HepG2 (cell line): ENCODE measurements around the gene USP2. TPM values are rescaled to one million over a fixed set of nuclear protein-coding genes. Genes with fewer than 3 reads are reported as not detected.

ENCODE experiments used
- CBX1 ChIP-seq: IDR thresholded peaks from one replicate; pipeline ENCODE4 v1.6.1; 2016; ENCODE audit warnings: antibody characterized with exemption, low read depth
- CREB1 ChIP-seq, 2 experiments: fragments of 450-650 bp in 1 of 2; IDR thresholded peaks; 2 replicates each; pipeline ENCODE4 v1.6.1; 2016 to 2017; ENCODE audit warnings: control low read depth in 1 of 2, mild to moderate bottlenecking in 1 of 2, missing compliant biosample characterization in 1 of 2, missing genetic modification characterization in 1 of 2
- HMG20A ChIP-seq: IDR thresholded peaks from 2 replicates; pipeline ENCODE4 v1.6.1; 2016; ENCODE audit warnings: borderline replicate concordance
- IRF2 ChIP-seq: IDR thresholded peaks from 2 replicates; pipeline ENCODE4 v1.6.1; 2018; ENCODE audit warnings: missing genetic modification reagents, missing compliant biosample characterization
- JUN ChIP-seq: sonication (generic); formaldehyde crosslinking; IDR thresholded peaks from 2 replicates; pipeline ENCODE4 v1.4.0; 2020; ENCODE audit warnings: mild to moderate bottlenecking, missing genetic modification reagents
- KLF15 ChIP-seq: sonication (generic); formaldehyde crosslinking; IDR thresholded peaks from 2 replicates; pipeline ENCODE4 v1.8.1; 2023; ENCODE audit warnings: borderline replicate concordance, mild to moderate bottlenecking, inconsistent platforms, missing genetic modification reagents, mixed read lengths
- MAF1 ChIP-seq: sonication (generic); formaldehyde crosslinking; IDR thresholded peaks from 2 replicates; pipeline ENCODE4 v1.5.0; 2020; ENCODE audit warnings: missing genetic modification reagents, borderline replicate concordance
- NCOA5 ChIP-seq: sonication (generic); formaldehyde crosslinking; IDR thresholded peaks from 2 replicates; pipeline ENCODE4 v1.4.0; 2020; ENCODE audit warnings: missing genetic modification reagents
- NR2C2 ChIP-seq: sonication (generic); formaldehyde crosslinking; IDR thresholded peaks from 2 replicates; pipeline ENCODE4 v1.4.0; 2020; ENCODE audit warnings: missing genetic modification reagents, mild to moderate bottlenecking, moderate library complexity, borderline replicate concordance
- PAWR ChIP-seq: sonication (generic); formaldehyde crosslinking; IDR thresholded peaks from 2 replicates; pipeline ENCODE4 v1.4.0; 2020; ENCODE audit warnings: missing genetic modification reagents, mild to moderate bottlenecking, borderline replicate concordance
- PHF21A ChIP-seq: sonication (generic); formaldehyde crosslinking; IDR thresholded peaks from 2 replicates; pipeline ENCODE4 v1.5.0; 2020; ENCODE audit warnings: mild to moderate bottlenecking, missing genetic modification reagents
- TAF15 ChIP-seq: fragments of 200-400 bp; formaldehyde crosslinking; IDR thresholded peaks from one replicate; pipeline ENCODE4 v1.6.1; 2018; ENCODE audit warnings: mild to moderate bottlenecking, low read depth, low read length; ENCODE audit not compliant: poor library complexity, severe bottlenecking
- TMF1 ChIP-seq: sonication (generic); formaldehyde crosslinking; IDR thresholded peaks from 2 replicates; pipeline ENCODE4 v1.8.1; 2022; ENCODE audit warnings: low read depth, missing genetic modification reagents
- ZBTB33 ChIP-seq: sonication (generic); formaldehyde crosslinking; IDR thresholded peaks from 2 replicates; pipeline ENCODE4 v1.4.0; 2020; ENCODE audit warnings: missing genetic modification reagents
- ZBTB43 ChIP-seq: sonication (generic); formaldehyde crosslinking; conservative IDR thresholded peaks from 2 replicates; pipeline ENCODE4 v1.4.0; 2020; ENCODE audit warnings: missing genetic modification reagents
- ZMYM3 ChIP-seq: sonication (generic); formaldehyde crosslinking; IDR thresholded peaks from 2 replicates; pipeline ENCODE4 v1.5.1; 2020; ENCODE audit warnings: mild to moderate bottlenecking, missing genetic modification reagents
- ZNF143 ChIP-seq: sonication (generic); formaldehyde crosslinking; IDR thresholded peaks from 2 replicates; pipeline ENCODE4 v1.4.0; 2020; ENCODE audit warnings: missing genetic modification reagents
- ZNF180 ChIP-seq: sonication (generic); formaldehyde crosslinking; IDR thresholded peaks from 2 replicates; pipeline ENCODE4 v1.4.0; 2020; ENCODE audit warnings: low read depth, missing genetic modification reagents, borderline replicate concordance
- ZNF281 ChIP-seq: sonication (generic); formaldehyde crosslinking; IDR thresholded peaks from 2 replicates; pipeline ENCODE4 v1.4.0; 2020; ENCODE audit warnings: missing genetic modification reagents, borderline replicate concordance
- ZNF354B ChIP-seq: sonication (generic); formaldehyde crosslinking; IDR thresholded peaks from 2 replicates; pipeline ENCODE4 v1.8.0; 2022; ENCODE audit warnings: mild to moderate bottlenecking, missing genetic modification reagents
- ZNF7 ChIP-seq: IDR thresholded peaks from 2 replicates; pipeline ENCODE4 v1.6.1; 2016; ENCODE audit warnings: missing biosample characterization, missing genetic modification reagents
- ZNF841 ChIP-seq: sonication (generic); formaldehyde crosslinking; IDR thresholded peaks from 2 replicates; pipeline ENCODE4 v1.8.1; 2023; ENCODE audit warnings: missing genetic modification reagents, borderline replicate concordance
- polyA plus RNA-seq, 8 experiments: library from polyadenylated mRNA; depleted of rRNA in 3 of 8; stranded (reverse) in 7 of 8; unstranded in 1 of 8; fragments of >200 nt; fragmentation: Illumina TruSeq in 4 of 8; extraction: Trizol in 4 of 8; gene quantifications; 2 replicates each; pipeline versions ENCODE4 v1.2.1 to v1.2.3, GENCODE V29; 2011 to 2016; ENCODE audit warnings: low read depth in 4 of 8, missing spikeins in 1 of 8, mixed read lengths in 1 of 8; ENCODE audit not compliant: insufficient read depth in 1 of 8
- total RNA-seq, 5 experiments: library from RNA; depleted of rRNA; stranded (reverse); fragments of >200 nt; fragmentation: Illumina TruSeq; extraction: Trizol; gene quantifications; 2 replicates each; pipeline ENCODE4 v1.2.3, GENCODE V29; 2016; ENCODE audit warnings: low read depth in 1 of 5
- TF ChIP-seq, protein P1 (sequence below): fragments of 450-650 bp; IDR thresholded peaks from 2 replicates; pipeline ENCODE4 v1.6.1; 2017

USP2 gene
- total and polyA plus RNA-seq, 2 of the 13 experiments (the other 11 are each of a cell fraction or from before 2014, with no cell fraction given) = 2.5 to 6.0 TPM

DNA sequence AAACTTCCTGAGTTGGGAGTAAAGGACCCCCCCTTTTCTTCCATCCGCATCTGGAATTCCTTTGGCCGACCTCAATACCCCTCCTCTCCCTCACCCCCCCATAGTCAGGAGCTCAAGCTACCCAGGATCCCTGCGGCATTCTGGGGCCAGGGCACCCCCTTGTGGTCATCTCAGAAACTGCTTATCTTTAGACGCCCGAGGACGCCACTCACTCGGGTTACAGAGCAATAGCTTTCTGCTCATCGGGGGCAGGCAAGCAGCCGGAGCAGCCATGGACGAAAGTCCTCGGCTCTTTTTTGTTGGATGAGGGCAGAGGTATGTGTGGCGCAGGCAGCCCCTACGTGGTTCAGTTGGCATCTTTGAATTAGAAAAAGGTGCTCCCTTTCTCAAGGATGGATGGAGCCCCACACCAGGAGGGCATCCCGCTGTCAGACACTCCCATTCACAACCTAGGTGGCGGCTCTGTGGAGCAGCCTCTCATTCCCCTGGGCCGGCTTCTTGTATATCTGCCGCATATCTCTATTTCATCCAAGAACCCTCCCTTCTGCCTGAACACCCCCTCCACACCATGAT lies 43.1 kb downstream of the USP2 start (continued):
- no peak for TF ChIP-seq KLF15 (CRISPR knock-in tag)
- no peak for TF ChIP-seq NCOA5 (CRISPR knock-in tag)
- no peak for TF ChIP-seq CREB1 (IDR thresholded peaks at IDR 0.05)
- no peak for TF ChIP-seq CREB1 (CRISPR knock-in tag; IDR thresholded peaks at IDR 0.05)
- no peak for TF ChIP-seq TMF1
- no peak for TF ChIP-seq ZNF281
- TF ChIP-seq MAF1 = no peak
- no peak for TF ChIP-seq ZMYM3 (CRISPR knock-in tag)
- no peak for TF ChIP-seq ZBTB43
- TF ChIP-seq, protein P1, sequence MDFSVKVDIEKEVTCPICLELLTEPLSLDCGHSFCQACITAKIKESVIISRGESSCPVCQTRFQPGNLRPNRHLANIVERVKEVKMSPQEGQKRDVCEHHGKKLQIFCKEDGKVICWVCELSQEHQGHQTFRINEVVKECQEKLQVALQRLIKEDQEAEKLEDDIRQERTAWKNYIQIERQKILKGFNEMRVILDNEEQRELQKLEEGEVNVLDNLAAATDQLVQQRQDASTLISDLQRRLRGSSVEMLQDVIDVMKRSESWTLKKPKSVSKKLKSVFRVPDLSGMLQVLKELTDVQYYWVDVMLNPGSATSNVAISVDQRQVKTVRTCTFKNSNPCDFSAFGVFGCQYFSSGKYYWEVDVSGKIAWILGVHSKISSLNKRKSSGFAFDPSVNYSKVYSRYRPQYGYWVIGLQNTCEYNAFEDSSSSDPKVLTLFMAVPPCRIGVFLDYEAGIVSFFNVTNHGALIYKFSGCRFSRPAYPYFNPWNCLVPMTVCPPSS = no peak
- TF ChIP-seq PAWR (CRISPR knock-in tag) = no peak
- TF ChIP-seq ZNF7 (CRISPR knock-in tag) = no peak
- no peak for TF ChIP-seq PHF21A
- TF ChIP-seq ZBTB33 = peak; percentile 52; the same call in 1 of the 2 replicates
- TF ChIP-seq ZNF180 (CRISPR knock-in tag) = no peak
- no peak for TF ChIP-seq JUN (CRISPR knock-in tag)
- TF ChIP-seq HMG20A (CRISPR knock-in tag) = no peak
- 0 out of 2 replicates have a peak, but pooled peaks have one; percentile 35 for TF ChIP-seq IRF2 (CRISPR knock-in tag)
- TF ChIP-seq ZNF841 (CRISPR knock-in tag) = no peak
- no peak for TF ChIP-seq TAF15
- no peak for TF ChIP-seq ZNF354B (CRISPR knock-in tag)
- no peak for TF ChIP-seq CBX1
- no peak for TF ChIP-seq NR2C2 (CRISPR knock-in tag)
- no peak for TF ChIP-seq ZNF143 (CRISPR knock-in tag)
